Superior temporal gyrus (tissue), 1 donor: ENCODE data around the gene PANK3.
"Not testable (repeated sequence)": the region's sequence is repeated elsewhere in the genome, so short reads cannot be mapped to it uniquely, and the experiment has no call there.

Source experiments
- DNase-seq: peaks from one replicate; pipeline ENCODE4 v3.0.0-alpha.2; 2016; ENCODE audit errors: extremely low spot score

PANK3 gene

DNA sequence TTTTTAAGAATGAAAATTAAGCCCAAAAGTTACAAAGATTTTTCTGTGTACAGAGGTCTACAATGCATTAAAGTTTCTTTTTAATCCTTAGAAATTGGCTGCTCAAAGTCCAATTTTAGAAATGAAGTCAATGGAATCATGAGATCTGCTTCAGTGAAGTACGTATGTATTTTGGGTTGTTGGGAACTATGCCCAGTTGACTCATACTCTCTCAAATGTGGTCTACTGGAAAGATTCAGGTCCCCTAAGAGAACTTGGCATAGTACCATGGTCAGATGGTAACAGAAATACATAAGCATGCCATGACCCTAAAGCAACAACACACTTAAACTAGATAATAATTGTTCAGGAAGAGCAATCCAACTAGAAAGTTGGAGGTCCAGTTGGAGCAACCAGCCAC is 27.0 kb downstream of the PANK3 start:
- DNase-seq: peak; percentile 77

GRCh38 chr5:168550656-168551055 is 28.5 kb downstream of the PANK3 start:
- no peak for DNase-seq

- DNase-seq: no peak
Measured at GRCh38 chr5:168549554-168549953, 29.6 kb downstream of the PANK3 start.

- DNase-seq: no peak
Measured at GRCh38 chr5:168537176-168537575, 42.0 kb downstream of the PANK3 start.

DNA sequence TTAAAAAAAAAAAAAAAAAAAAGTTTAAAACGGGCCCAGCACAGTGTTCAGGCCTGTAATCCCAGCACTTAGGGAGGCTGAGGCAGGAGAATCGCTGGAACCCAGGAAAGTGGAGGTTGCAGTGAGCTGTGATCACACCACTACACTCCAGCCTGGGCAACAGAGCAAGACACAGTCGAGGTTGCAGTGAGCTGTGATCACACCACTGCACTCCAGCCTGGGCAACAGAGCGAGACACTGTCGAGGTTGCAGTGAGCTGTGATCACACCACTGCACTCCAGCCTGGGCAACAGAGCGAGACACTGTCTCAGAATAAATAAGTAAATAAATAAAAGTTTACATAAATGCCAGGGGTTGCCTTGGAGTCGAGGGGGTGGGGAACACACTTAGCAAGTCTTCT is 44.8 kb downstream of the PANK3 start:
- not testable (repeated sequence) for DNase-seq

- no peak for DNase-seq
Measured at GRCh38 chr5:168531987-168532864, 46.9 kb downstream of the PANK3 start.

DNA sequence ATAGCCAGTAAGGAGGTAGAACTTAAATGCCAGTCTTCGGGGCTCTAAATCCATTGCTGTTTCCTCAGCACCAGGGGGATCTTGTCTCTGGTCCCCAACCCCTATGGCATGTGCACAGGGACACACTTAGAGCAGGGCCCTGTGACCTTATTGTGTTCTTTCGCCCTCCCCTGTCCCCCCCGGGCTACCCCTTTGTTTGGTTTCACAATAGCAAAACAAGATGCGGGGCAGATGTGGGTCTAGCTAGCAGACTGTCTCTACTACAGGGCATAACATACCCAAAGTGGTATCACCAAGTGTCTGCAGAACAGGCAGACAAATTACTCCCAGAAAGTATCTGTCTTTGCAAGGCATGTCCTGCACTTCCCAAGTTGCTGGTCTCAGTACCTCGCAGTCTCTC is 48.0 kb downstream of the PANK3 start:
- no peak for DNase-seq

DNA sequence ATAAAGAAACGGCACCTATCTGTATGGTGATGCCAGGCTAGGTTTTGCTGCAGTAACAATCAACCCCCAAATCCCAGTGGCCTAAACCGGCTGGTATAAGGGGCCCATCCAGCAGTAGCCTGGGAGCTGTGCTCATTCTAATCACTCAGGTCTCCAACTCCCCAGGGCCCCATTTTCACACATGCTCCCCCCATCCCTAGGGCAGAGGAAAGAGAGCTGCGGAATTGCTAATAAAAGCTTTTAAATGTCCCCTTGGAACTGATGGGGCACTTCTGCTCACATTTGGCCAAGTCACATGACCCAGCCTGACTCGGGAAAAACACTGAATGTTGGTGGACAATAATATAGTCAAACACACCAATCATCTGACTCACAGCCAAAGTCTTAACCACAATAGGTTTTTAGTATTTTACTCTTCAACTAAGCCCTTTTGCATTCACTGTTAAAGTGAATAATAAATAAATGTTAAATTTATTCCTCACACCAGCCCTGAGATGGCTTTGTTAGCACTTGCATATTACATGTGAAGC is 48.5 kb downstream of the PANK3 start:
- DNase-seq: no peak

DNA sequence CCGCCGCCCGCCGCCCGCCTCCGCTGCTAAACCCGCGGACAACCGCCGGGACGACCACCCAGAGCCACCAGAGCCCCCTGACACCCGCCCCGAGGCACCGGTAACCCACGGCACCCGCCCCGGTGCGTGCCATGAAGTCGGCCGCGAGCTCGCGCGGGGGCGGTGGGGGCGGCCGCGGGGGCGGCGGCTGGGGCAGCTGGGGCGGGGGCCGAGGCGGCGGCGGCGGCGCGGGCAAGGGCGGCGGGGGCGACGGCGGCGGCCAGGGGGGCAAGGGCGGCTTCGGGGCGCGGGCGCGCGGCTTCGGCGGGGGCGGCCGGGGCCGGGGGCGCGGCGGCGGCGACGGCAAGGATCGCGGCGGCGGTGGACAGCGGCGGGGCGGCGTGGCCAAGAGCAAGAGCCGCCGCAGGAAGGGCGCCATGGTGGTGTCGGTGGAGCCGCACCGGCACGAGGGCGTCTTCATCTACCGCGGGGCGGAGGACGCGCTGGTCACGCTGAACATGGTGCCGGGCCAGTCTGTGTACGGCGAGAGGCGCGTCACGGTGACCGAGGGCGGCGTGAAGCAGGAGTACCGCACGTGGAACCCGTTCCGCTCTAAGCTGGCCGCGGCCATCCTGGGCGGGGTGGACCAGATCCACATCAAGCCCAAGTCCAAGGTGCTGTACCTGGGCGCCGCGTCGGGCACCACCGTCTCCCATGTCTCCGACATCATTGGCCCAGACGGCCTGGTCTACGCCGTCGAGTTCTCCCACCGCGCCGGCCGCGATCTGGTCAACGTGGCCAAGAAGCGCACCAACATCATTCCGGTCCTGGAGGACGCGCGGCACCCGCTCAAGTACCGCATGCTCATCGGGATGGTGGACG is 49.6 kb downstream of the PANK3 start:
- no peak for DNase-seq

DNA sequence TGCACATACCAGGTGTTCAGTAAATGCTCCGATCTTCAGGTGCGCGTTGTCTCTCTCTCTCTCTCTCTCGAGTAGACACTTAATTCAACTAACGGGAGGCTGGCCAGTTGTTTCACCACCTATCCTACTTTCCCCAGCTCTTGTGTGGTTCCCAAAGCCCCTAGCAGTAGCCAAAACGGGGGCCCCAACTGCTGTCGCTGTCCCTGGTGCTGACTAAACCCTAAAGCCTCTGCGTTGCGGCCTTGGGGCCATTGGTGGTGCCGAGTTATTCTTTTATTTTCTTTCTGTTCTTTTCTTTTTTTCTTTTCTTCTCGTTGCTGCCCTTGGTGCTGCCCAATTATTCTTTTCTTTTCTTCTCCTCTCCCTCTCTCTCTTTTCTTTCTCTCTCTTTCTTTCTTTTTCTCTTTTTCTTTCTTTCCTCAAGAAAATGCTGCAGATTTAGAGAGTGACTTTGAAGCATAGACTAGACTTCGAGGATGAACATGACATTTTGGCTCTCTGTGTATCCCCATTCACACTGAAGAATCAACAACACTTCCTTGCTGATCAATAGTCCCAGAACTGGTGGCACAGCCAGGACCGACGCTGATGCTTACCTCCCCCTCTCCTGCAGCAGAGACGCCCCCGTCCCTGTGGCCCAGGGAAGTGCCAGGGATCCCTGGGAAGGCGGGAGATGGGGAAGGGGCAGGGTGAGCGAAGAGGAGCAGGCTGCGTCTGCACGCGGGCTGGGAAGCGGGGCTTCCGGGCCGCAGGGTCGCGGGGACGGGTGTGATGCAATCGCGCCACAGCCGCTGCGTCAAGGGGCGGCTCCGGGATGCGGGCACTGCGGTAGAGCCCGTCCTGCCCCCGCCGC is 50.4 kb downstream of the PANK3 start, which contains the start of gene FBLL1:
Gene FBLL1 (plus strand): TSS at position 785 of the 853 bp plus-strand sequence. CDS start 200 bp downstream, outside the sequence.
- no peak for DNase-seq

- DNase-seq: no peak
Measured at GRCh38 chr5:168527756-168528295, 51.3 kb downstream of the PANK3 start.

DNA sequence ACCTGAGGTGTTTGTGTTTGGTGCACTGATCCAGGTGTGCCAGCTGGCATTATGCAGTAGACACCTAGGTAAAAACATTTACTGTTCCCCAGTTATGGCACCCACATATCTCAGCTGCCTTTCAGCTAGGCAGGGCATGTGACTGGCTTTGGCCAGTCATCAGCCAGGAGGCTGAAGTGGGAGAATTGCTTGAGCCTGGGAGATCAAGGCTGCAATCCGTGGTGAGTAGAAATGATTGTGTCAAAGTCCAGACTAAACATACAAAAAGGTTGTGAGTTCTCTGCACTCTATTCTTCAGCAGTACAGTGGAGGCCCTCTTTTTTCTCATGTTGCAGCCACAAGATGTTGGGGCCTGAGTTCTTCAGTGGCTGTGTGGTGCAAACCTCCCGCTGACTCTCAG is 53.3 kb downstream of the PANK3 start:
- no peak for DNase-seq

DNA sequence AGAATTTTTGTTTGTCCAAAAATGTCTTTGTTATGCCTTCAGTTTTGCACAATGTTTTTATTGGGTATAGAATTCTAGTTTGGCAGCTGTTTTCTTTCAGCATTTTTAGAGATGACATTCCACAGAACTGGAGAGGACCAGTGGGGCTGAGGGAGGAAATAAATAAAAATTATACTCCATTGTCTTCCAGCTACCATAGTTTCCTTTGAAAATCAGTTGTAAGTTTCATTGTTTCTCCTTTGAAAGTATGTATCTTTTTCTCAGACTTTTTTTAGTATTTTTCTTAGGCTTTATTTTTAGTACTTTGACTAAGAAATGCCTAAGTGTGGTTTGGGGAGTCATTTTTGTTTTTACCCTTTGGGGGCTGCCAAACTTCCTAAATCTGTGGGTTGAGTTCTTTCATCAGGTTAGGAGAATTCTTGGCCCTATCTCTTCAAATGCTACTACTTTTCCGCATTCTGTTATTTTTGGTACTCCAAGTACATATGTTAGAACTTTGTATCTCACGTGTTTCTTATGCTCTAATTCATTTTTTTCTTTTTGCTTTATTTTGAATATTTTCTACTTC is 65.2 kb downstream of the PANK3 start:
- DNase-seq: no peak

DNA sequence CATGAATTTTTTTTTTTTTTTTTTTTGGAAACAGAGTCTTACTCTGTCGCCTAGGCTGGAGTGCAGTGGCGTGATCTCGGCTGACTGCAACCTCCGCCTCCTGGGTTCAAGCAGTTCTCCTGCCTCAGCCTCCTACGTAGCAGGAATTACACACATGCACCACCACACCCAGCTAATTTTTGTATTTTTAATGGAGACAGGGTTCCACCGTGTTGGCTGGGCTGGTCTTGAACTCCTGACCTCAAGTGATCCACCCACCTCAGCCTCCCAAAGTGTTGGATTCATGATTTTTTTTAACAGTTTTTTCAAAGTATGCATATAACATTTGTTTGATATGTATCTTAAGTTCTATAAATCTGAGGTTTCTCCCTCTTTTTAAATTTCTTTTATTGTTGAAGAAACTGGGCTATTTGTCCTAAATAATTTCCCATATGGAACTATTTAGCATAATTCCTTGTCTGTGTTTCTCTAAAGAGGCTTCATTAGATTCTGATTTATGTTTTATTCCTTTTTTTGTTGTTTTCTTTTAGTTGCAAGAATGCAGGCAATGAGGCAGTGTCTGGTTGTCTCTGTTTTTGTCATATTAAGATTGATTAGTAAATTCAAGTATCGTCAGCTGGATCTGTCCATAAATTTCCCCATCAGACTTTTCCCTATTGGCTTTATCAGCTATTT is 76.5 kb downstream of the PANK3 start:
- DNase-seq: no peak
